Epithelial cell of proximal tubule (primary cell): ENCODE data around the gene HDC. TPM values are rescaled to one million over a fixed set of nuclear protein-coding genes. Genes with fewer than 3 reads are reported as not detected.
A peak's percentile ranks its signal among the peaks of the same experiment; 100 is the strongest.

Source experiments
- DNase-seq: peaks from one replicate; pipeline ENCODE4 v3.0.0-alpha.2; 2011; ENCODE audit warnings: low read depth
- H3K4me3 ChIP-seq: 2 replicates; pipeline ENCODE4 v1.5.1; 2011; ENCODE audit warnings: low read depth, mild to moderate bottlenecking, low read length
- CTCF ChIP-seq: conservative IDR thresholded peaks from 2 replicates; pipeline ENCODE4 v1.5.1; 2012; ENCODE audit warnings: low read depth, mild to moderate bottlenecking, low read length
- total RNA-seq: library from RNA; depleted of rRNA; stranded (reverse); fragments of >200 nt; gene quantifications from 2 replicates; pipeline ENCODE4 v1.2.3, GENCODE V29; 2015

HDC gene
- total RNA-seq, 1 donor from 2014 or later = not detected

GRCh38 chr15:50248994-50249582 lies 16.4 kb downstream of the HDC start:
- DNase-seq = no peak
- no peak overlapping the region for H3K4me3 ChIP-seq
- no peak for TF ChIP-seq CTCF

- no peak overlapping the region for H3K4me3 ChIP-seq
- DNase-seq = no peak
- no peak for TF ChIP-seq CTCF
Observed at GRCh38 chr15:50247819-50248655, 17.5 kb downstream of the HDC start.

GRCh38 chr15:50246631-50247030 lies 18.9 kb downstream of the HDC start:
- no peak for DNase-seq
- no peak for TF ChIP-seq CTCF
- H3K4me3 ChIP-seq = no peak overlapping the region

GRCh38 chr15:50244959-50245624 lies 20.4 kb downstream of the HDC start:
- DNase-seq = no peak
- H3K4me3 ChIP-seq = no peak overlapping the region
- no peak for TF ChIP-seq CTCF

GRCh38 chr15:50244153-50244552 lies 21.4 kb downstream of the HDC start:
- DNase-seq = no peak
- no peak overlapping the region for H3K4me3 ChIP-seq
- no peak for TF ChIP-seq CTCF

- no peak for TF ChIP-seq CTCF
- H3K4me3 ChIP-seq = no peak overlapping the region
- peak; percentile 12 for DNase-seq
Observed at GRCh38 chr15:50241684-50242450, 23.7 kb downstream of the HDC start.
